Measurements from ENCODE around the gene U2AF2. TPM values are rescaled to one million over a fixed set of nuclear protein-coding genes. Genes with fewer than 3 reads are reported as not detected.
"Not testable (repeated sequence)": the region's sequence is repeated elsewhere in the genome, so short reads cannot be mapped to it uniquely, and the experiment has no call there.

Gene U2AF2
- polyA plus RNA-seq, 3 donors, result 198 to 235 (median 219) TPM

DNA sequence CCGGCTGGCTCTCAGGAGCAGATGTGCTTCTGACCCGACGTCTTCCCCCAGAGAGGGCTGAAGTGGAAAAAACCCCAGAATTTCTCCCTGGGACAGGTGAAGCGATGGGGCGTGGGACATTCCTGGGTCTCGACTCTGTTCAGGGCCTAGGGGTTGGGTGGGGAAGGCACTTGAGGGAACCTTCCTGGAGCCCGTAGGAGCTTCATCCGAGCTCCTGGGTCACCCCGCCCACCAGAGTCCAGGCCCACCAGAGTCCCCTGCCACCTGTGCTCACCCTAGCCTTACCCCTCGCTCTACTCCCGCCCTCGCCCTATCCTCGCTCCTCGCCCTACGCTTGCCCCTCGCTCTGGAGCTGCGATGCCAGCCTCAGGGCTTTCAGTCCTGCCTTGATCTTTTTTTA lies 43.4 kb downstream of the U2AF2 start:
- no peak for DNase-seq

DNA sequence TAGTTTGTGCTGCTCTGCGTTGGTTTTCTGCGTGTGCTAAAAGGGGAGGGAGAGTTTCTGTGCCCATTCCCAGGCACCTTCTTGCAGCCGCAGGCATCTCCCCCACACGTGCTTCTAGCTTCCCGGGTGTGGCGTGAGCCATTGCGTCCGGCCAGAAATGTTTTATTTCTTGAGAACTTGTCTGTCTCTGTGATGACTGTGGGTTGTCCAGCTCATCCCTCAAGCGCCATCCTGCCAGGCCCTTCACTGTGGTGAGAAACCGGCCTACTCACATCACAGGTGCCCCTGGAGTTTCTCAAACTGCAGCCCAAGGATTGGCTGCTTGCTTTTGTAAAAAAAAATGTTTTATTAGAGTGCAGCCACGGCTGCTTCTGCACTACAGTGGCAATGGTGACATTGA lies 44.4 kb downstream of the U2AF2 start:
- no peak for DNase-seq

DNA sequence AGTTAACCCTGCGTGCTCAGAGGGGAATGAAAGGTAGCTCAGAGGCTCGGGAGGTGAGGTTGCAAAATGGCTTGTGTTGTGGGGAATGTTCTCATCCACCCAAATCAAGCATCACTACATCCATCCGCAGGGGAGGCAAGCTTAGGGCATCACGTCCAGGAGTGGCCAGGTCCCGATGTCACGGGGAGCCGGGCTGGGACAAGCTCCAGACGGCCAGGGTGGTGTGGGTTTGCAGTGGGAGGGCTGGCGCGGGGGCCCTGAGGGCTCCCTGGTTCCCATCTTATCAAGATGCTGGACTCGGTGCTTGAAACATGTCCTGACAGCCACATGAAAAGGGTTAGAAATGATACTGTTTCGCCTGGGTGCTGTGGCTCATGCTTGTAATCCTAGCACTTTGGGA lies 46.0 kb downstream of the U2AF2 start:
- DNase-seq, result no peak

DNA sequence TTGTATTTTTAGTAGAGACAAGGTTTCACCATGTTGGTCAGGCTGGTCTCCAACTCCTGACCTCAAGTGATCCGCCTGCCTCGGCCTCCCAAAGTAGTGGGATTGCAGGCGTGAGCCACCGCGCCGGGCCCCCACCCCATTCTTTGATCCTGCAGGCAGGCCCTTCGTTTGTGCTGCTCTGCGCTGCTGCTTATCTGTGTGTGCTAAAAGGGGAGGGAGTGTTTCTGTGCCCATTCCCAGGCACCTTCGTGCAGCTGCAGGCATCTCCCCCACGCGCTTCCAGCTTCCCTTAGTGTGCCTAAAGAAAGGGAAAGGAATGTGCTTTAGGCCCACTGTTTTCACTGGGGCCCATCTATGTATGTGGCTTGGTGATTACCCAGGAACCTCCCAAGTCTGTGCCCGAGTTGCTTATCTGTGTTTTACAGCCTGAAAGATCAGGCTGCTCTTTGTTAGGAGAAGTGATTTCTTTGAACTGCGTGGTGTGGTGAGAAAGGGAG lies 47.3 kb downstream of the U2AF2 start:
- DNase-seq, result no peak

DNA sequence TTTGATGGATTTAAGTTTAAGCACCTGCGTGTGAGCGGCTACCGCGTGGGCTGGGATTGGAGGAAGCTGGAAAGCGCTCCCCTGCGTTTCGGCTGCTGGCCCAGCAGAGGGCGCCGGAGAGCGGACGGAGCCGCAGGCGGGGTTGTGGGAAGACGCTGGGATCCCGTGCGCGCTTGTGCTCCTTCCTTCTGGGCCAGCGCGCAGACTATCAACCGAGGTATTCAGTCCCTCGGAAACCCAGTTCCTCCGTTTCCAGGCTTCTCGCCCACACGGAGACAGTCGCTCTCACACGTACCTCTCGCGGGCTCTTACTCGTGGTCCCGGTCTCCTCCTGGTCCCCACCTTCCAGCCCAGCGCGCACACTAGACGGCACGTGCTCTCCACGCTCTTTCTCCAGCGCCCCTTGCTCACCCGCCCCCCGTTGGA lies 49.0 kb downstream of the U2AF2 start:
- peak; percentile 11 for DNase-seq

DNA sequence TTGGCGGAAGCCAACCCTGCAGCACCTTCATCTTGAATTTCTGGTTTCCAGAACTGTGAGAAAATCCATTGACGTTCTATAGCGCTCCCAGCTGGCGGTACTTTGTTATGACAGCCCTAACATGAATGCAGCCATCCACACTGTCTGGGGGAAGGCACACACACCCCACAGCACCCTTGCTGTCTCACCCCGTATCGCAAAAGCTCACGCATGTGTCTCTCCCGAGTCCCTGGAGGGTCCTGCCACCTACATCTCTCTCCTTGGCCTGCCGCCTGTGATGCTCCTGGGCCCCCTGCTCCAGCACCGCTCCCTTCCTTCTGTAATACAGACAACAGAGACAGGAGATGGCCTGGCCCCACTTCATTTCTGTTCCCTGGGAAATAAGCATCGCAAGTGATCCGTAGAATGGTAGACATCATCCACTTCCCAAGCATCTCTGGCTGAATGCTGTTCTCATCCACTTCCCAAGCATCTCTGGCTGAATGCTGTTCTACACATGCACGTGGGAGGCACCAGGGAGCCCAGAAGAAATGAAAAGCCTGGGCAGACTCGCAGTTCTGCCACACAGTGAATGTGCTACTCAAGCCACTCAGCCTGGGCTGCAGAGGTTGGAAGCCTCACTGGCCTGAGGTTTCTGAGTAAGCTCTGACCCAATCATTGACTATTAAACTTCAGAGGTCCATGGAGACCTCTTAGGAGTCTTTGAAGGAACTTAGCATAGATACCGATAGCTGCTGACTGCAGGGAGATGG lies 49.8 kb downstream of the U2AF2 start:
- no peak for DNase-seq

DNA sequence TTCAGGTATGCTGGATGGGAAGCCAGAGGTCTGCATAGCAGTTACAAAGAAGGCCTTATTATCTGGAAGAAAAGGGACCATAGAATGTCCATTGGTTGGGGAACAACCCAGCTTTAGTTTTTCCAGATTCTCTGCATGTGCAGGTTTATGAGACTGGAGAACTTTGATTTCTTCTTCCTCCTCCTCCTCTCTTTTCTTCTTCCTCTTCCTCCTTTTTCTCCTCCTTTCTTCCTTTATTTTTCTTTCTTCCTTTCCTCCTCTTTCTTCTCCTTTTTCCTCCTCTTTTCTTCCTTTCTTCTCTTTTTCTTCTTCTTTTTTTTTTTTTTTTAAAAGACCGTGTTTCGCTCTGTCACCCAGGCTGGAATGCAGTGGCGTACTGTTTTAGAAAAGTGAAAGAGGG lies 51.1 kb downstream of the U2AF2 start:
- DNase-seq, result no peak

DNA sequence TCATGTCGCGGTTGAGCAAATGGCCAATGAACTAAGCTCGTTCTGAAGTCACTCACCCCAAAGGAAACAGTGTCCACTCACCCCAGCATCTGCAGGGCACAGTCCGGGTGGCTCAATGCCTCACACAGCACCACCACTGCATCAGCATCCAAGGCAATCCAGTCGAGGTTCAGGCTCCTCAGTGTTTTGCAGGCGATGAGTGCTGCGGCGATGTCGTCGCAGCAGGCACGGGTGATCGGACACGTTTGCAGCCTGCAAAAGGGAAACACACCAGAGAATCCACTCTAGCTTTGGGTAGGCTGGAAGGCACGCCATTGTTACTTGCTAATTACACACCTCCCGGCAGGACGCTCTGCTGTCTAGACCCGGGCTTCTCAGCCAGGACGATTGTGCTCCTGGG lies 56.9 kb downstream of the U2AF2 start:
- no peak for DNase-seq

DNA sequence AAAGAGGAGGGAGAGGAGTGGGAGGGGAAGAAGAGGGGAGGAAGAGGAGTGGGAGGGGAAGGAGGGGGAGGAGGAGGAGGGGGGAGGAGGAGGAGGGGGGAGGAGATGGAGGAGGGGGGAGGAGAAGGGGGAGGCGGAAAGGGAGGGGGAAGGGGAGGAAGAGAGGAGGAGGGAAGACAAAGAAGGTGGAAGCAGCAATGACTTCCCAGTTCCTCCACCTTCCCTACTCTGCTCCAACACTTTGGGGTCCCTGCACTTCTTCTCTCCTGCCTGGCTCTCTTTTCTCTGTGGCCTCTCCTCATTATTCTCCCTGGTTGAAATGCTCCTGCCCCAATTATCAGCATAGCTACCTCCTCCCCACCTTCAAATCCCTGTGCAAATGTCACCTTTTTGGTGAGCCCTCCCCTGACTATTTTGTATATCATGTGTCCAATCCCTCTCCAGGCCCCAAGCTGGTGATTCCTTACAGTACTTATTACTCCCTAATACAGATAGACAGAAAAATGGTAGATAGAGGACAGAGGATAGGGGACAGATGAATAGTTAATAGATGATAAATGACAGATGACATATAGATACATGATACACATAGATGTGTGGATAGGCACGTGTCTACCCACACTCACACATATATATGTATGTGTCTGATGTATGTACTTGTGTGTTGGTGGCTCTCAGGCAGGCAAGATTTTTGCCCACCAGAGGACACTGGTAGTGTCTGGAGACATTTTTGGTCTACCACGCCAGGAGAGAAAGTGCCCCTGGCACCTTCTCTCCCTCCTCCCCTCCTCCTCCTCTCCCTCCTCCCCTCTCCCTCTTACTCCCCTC lies 58.2 kb downstream of the U2AF2 start:
- DNase-seq, result no peak

DNA sequence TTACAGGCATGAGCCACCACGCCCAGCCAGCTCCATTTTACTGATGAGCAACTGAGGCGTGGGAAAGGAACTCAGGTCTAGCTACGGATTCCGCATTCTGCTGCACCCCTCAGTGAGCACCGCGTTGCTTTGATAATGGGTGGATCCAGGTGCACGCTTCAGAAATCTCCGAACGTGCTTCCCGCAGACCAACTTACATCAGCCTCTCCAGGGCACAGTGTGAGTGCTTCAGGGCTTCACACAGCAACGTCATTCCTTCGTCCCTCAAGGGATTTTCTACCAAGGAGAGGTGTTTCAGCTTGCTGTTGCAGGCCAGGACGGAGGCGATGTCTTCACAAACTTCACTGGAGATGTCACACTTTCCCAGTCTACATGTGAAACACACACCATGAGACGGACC lies 61.7 kb downstream of the U2AF2 start:
- no peak for DNase-seq

DNA sequence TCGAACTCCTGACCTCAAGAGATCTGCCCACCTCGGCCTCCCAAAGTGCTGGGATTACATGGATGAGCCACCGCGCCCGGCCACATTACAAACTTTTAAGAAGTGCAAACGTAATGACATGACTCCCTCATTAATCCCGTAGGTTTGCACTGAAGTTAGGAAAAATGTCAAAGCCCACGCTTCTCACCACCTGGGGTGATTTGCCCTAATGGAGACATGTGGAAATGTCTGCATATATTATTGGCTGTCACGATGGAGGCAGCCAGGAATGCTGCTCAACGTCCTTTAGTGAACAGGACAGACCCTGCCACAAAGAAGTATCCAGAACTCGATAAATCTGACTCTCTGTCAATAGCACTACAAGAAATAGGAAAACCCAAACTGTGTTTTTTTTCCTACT lies 62.4 kb downstream of the U2AF2 start:
- no peak for DNase-seq

DNA sequence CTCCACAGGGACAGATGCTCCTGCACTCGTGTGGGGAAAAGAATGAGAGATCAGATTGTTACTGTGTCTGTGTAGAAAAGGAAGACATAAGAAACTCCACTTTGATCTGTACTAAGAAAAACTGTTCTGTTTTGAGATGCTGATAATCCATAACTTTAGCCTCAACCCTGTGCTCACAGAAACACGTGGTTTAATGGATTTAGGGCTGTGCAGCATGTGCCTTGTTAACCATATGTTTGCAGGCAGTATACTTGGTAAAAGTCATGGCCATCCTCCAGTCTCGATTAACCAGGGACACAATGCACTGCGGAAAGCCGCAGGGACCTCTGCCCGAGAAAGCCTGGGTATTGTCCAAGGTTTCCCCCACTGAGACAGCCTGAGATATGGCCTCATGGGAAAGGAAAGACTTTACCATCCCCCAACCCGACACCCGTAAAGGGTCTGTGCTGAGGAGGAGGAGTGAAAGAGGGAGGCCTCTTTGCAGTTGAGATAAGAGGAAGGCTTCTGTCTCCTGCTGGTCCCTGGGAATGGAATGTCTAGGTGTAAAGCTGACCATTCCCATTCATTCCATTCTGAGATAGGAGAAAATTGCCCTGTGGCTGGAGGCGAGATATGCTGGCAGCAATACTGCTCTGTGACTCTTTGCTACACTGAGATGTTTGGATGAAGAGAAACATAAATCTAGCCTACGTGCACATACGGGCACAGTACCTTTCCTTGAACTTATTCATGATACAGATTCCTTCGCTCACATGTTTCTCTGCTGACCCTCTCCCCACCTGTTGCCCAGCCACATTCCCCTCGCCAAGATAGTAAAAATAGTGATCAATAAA lies 63.3 kb downstream of the U2AF2 start:
- not testable (repeated sequence) for DNase-seq

DNA sequence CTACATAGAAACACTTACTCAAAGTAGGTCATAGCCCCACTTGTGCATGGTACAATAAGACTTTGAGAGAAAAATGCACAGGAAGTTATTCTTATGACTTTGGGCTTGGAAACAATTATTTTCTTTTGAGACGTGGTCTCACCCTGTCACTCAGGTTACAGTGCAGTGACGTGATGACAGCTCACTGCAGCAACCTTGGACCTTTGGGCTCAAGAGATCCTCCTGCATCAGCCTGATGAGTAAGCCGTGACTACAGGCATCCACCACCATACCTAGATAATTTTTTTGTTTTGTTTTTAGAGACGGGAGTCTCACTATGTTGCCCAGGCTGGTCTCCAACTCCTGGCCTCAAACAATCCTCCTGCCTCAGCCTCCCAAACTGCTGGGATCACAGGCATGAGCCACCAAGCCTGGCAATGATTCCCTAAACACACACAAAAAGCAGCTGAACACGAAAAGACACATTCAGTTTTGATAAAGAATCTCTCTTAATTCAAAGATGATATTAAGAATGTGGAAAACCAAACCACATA lies 65.4 kb downstream of the U2AF2 start:
- DNase-seq, result no peak

DNA sequence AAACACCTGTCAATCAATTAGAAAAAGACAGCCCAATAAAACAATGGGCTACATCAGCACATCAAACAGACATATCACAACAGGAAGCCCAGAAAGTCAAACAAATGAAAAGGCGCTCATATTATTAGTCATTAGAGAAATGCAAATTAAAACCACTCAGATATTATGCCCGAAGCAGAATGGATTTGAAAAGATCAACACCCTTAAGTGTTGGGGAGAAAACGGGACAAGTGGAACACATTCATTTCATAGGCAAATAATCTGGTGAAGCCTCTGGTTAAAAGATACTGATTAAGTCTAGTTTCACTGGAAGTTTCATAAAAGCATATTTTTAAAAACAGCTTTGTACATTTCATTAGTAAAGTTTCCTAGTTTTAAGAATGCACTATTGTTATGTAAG lies 66.0 kb downstream of the U2AF2 start:
- no peak for DNase-seq

DNA sequence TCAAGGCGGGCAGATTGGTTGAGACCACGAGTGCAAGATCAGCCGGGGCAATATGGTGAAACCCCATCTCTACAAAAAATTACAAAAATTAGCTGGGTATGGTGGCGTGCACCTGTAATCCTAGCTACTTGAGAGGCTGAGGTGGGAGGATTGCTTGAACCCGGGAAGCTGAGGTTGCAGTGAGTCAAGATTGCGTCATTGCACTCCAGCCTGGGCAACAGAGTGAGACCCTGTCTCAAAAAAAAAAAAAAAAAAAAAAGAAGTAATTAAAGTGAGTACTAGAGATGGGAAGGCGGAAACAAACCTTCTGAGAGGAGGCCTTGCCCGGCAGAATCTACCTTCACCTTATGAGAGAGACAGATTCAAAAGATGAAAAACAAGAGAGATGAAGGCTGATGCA lies 68.7 kb downstream of the U2AF2 start:
- DNase-seq, result no peak

Other genes starting within 250 kb of the U2AF2 start
- gene UBE2S, start 247.2 kb upstream of the U2AF2 start, polyA plus RNA-seq (ENCODE audit: insufficient read length in 3 of 3), result 10 to 100 TPM; 45.2 to 74.8 (median 57.4) TPM
- gene SHISA7, start 211.7 kb upstream of the U2AF2 start, polyA plus RNA-seq (ENCODE audit: insufficient read length in 3 of 3), result under 1 TPM; 0.10 to 0.31 (median 0.26) TPM
- gene ISOC2, start 193.4 kb upstream of the U2AF2 start, polyA plus RNA-seq (ENCODE audit: insufficient read length in 3 of 3), result 10 to 100 TPM; 42.6 to 52.1 (median 50.0) TPM
- not detected for gene C19orf85, start 190.3 kb upstream of the U2AF2 start, polyA plus RNA-seq (ENCODE audit: insufficient read length in 3 of 3)
- gene ZNF628, start 178.4 kb upstream of the U2AF2 start, polyA plus RNA-seq (ENCODE audit: insufficient read length in 3 of 3), result 1 to 10 TPM; 5.1 to 6.8 (median 5.2) TPM
- gene NAT14, start 169.8 kb upstream of the U2AF2 start, polyA plus RNA-seq (ENCODE audit: insufficient read length in 3 of 3), result 10 to 100 TPM; 45.7 to 58.9 (median 58.8) TPM
- 1 to 10 TPM; 1.6 to 4.1 (median 2.1) TPM for gene SSC5D, start 166.6 kb upstream of the U2AF2 start, polyA plus RNA-seq (ENCODE audit: insufficient read length in 3 of 3)
- 1 to 10 TPM in 2 of 3 donors, under 1 TPM in 1; 0.99 to 2.3 (median 1.5) TPM for gene SBK2, start 117.9 kb upstream of the U2AF2 start, polyA plus RNA-seq (ENCODE audit: insufficient read length in 3 of 3)
- under 1 TPM in 2 of 3 donors, not detected in 1; 0.11 to 0.44 TPM for gene SBK3, start 109.5 kb upstream of the U2AF2 start, polyA plus RNA-seq (ENCODE audit: insufficient read length in 3 of 3)
- gene ZNF579, start 74.2 kb upstream of the U2AF2 start, polyA plus RNA-seq (ENCODE audit: insufficient read length in 3 of 3), result 10 to 100 TPM; 21.5 to 23.7 (median 22.9) TPM
- 10 to 100 TPM; 25.2 to 27.9 (median 25.6) TPM for gene FIZ1, start 55.5 kb upstream of the U2AF2 start, polyA plus RNA-seq (ENCODE audit: insufficient read length in 3 of 3)
- 10 to 100 TPM; 10.5 to 13.2 (median 12.4) TPM for gene ZNF524, start 54.7 kb upstream of the U2AF2 start, polyA plus RNA-seq (ENCODE audit: insufficient read length in 3 of 3)
- gene ZNF865, start 49.4 kb upstream of the U2AF2 start, polyA plus RNA-seq (ENCODE audit: insufficient read length in 3 of 3), result 10 to 100 TPM in 2 of 3 donors, 1 to 10 TPM in 1; 9.9 to 13.5 (median 11.6) TPM
- 10 to 100 TPM; 13.6 to 15.9 (median 13.9) TPM for gene ZNF784, start 30.5 kb upstream of the U2AF2 start, polyA plus RNA-seq (ENCODE audit: insufficient read length in 3 of 3)
- gene ZNF580, start 14.0 kb upstream of the U2AF2 start, polyA plus RNA-seq (ENCODE audit: insufficient read length in 3 of 3), result 10 to 100 TPM; 55.8 to 60.5 (median 57.3) TPM
- 10 to 100 TPM; 28.3 to 35.1 (median 32.8) TPM for gene ZNF581, start 11.4 kb upstream of the U2AF2 start, polyA plus RNA-seq (ENCODE audit: insufficient read length in 3 of 3)
- 10 to 100 TPM; 28.0 to 30.2 (median 28.2) TPM for gene CCDC106, start 6.8 kb upstream of the U2AF2 start, polyA plus RNA-seq (ENCODE audit: insufficient read length in 3 of 3)
- gene EPN1, start 20.2 kb downstream of the U2AF2 start, polyA plus RNA-seq (ENCODE audit: insufficient read length in 3 of 3), result 100 to 1,000 TPM; 123 to 173 (median 140) TPM
- gene NLRP9, start 83.4 kb downstream of the U2AF2 start, polyA plus RNA-seq (ENCODE audit: insufficient read length in 3 of 3), result under 1 TPM in 1 of 3 donors, not detected in 2; 0.05 TPM
- under 1 TPM in 2 of 3 donors, not detected in 1; 0.09 to 0.22 TPM for gene RFPL4A, start 104.1 kb downstream of the U2AF2 start, polyA plus RNA-seq (ENCODE audit: insufficient read length in 3 of 3)
- not detected for gene RFPL4AL1, start 114.1 kb downstream of the U2AF2 start, polyA plus RNA-seq (ENCODE audit: insufficient read length in 3 of 3)
- under 1 TPM; 0.06 to 0.27 (median 0.23) TPM for gene NLRP11, start 177.0 kb downstream of the U2AF2 start, polyA plus RNA-seq (ENCODE audit: insufficient read length in 3 of 3)
- not detected for gene NLRP4, start 181.5 kb downstream of the U2AF2 start, polyA plus RNA-seq (ENCODE audit: insufficient read length in 3 of 3)

Data from renal pelvis (tissue), 4 donors.